Posterior vena cava (tissue), 2 donors: Measurements from ENCODE around the gene BICC1. TPM values are rescaled to one million over a fixed set of nuclear protein-coding genes. Genes with fewer than 3 reads are reported as not detected.

ENCODE experiments used
- DNase-seq: peaks from one replicate; pipeline ENCODE4 v3.0.0-alpha.2; 2020; ENCODE audit warnings: low spot score
- intact Hi-C, 2 donors: fragments of 100-400 bp; cut with DNase I; formaldehyde crosslinking; loops; one replicate each; pipeline versions ENCODE4 v1.14.1 to v1.14.2; 2022 to 2023
- total RNA-seq, 2 donors: library from RNA; stranded (reverse); fragmentation: NEBNext Ultra II Directional; extraction: Animal tissue kit (Norgen Biotek cat#: 25700); gene quantifications; one replicate each; pipeline ENCODE4 v1.2.1, GENCODE V29; 2021
- donor health status: DM: yes; HTN: yes; CAD: no.
- donor health status: DM: yes; HTN: yes; CAD: no.

BICC1 gene
- total RNA-seq, 2 donors from 2014 or later, result 28.5 to 46.5 TPM

DNA sequence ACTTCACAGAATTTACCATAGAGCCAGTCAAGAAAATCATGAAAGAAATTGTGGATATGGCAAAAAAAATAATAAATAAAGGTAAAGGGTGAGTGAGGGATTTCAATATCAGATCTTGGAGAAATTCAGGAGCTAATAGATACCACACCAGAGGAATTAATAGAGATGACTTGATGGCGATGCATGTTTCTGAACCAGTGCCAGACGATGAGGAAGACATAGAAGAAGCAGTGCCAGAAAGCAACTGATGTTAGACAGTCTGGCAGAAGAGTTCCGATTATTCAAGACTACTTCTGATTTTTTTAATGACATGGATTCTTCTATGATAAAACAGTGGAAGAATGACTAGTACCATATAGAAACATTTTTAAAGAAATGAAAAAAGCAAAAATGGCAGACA is 314.7 kb downstream of the BICC1 start:
- intact Hi-C loops, result no loop called here
- DNase-seq, result no peak

DNA sequence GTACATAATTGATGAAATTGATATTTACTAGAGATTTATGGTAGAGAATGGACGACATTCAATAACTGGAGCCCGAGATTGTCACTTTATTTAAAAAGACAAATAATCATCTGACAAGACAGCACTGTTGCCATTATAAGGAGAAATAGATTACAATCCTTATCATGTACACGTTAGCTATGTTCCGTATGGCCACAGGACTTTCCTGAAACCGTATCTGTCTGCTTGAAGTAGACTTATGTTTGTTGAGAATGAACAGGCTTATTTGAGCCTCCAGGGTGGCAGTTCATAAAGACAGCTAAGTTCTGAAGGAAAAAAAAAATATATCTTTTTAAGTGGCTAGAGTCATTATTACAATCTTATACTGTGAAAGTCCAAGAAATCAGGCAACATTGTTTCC is 317.2 kb downstream of the BICC1 start:
- DNase-seq, result no peak
- intact Hi-C loops, result no loop called here

DNA sequence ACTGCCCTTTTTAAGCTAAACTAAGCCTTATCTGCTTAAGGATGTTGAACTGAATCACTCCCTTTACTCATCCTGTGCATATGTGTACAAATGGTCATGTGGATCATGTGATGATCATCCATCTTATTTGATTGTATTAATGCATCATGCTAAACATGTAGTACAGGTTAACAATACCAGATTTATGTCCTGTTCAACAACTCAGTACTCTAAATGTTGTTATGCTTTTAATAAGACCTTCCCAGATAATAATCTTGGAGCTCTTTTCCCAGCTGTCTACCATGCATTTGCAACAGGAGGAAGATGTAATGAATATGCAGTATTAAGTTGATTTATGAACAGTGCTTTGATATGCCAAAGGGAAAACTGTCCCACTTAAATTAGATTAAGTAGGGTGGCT is 318.0 kb downstream of the BICC1 start:
- no peak for DNase-seq
- intact Hi-C loops, result no loop called here

GRCh38 chr10:58833771-58834561 is 321.3 kb downstream of the BICC1 start:
- intact Hi-C loops, result no loop called here
- no peak for DNase-seq

DNA sequence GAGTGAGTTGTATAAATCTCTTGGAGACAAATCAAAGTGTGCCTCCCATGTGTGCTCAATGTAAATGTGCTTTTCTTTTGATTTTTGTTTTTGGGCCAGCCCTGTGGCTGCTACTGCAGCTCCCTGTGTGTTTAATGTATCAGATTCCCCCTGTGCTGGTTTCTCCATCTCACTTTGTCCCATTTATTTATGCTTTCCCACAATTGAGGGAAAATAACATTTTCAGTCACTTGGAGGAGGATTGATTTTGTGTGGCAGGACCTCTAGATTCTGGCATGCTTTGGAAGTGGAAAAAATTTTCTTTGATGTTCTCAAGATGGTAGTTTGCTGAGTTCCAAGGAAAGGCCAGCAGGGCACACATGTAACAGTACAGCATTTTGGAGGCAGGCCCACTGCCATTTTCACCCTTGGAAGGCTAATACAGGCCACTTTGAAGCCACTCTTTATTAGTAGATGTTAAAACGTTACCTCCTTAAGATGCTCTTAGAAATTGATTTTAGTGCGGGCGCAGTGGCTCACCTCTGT is 323.6 kb downstream of the BICC1 start:
- intact Hi-C loops, result no loop called here
- DNase-seq, result no peak

DNA sequence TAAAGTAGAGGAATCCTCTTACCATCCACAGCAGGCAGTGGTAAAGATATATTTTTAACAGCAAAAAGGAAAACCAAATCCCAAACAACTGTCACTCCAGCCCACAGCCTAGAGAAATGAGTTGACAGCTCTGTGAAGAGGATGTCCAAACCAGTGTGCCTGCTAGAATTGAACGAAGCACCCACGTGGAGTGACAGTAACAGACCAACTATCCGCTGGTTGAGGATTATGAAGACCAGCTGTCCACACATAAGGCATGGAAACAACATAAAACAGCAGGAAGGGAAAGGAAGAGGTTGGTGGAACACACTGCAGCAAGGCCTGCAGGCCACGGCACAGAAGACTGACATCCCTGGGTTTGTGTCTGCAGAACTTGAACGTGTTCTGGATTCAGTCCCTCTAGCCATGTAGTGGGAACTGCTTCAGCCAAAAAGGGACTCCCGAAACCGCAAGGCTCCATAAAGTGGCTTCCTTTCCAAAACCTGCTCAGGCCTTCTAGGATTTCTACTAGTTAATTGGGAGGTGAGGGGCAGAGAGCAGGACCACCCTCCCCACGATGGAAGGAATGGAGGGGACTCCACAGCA is 324.4 kb downstream of the BICC1 start:
- intact Hi-C loops, result no loop called here
- no peak for DNase-seq

- no peak for DNase-seq
- intact Hi-C loops, result no loop called here
Measured at GRCh38 chr10:58837826-58838225, 325.2 kb downstream of the BICC1 start.

DNA sequence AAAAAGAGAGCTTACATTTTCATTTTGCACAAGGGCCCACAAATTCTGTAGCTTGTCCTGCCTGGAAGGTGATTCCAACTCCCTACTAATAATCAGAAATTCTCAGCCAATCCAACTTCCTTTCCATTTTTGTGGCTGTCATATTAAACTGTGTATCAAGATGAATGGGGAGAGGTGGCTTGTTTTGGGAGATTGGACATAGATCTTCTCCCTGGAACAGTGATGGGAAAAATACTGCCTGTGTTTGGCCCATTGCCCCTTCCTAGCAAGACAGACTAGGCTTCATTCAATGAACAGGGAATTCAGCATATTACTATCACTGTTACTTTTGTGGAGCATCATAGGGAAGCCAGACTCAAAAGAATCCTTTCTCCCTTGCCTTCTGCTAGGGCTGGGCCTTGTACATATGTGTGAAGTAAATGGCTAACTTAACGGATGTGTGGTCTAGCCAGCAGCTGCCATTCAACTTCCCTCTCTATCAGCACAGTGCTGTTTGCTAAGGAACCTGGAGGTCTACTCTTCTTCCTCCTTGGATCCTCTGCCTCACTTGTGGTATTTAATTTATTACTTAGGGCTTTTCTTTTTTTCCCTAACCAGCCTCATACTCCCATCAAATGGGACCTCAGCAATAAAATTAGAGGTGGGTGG is 326.0 kb downstream of the BICC1 start:
- no peak for DNase-seq
- intact Hi-C loops, result no loop called here

- no peak for DNase-seq
- intact Hi-C loops, result no loop called here
Measured at GRCh38 chr10:58839771-58840170, 327.1 kb downstream of the BICC1 start.

- DNase-seq, result no peak
- intact Hi-C loops, result no loop called here
Measured at GRCh38 chr10:58840840-58841435, 328.3 kb downstream of the BICC1 start.

- intact Hi-C loops, result no loop called here
Measured at GRCh38 chr10:58842860-58843376, 330.2 kb downstream of the BICC1 start.

DNA sequence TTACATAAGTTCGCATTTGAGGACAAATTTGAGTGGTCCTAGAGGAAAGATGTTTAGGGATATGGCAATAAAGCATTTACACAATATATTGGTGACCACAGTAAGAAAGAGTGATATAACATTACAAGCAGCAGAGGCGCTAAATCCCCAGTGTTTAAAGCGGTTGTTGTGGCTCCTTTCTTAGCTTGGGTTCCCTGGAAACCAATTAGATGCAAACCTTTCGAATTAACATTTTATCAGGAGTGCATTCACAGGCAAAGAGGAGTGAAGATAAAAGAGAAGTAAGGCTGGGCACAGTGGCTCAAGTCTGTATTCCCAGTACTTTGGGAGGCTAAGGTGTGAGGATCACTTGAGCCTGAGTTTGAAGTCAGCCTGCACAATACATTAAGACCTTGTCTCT is 331.1 kb downstream of the BICC1 start:
- DNase-seq, result no peak
- intact Hi-C loops, result no loop called here

More at GRCh38 chr10:58842860-58843376, 330.2 kb downstream of the BICC1 start:
- no peak for DNase-seq

- intact Hi-C loops, result no loop called here
Measured at GRCh38 chr10:58844680-58845079, 332.0 kb downstream of the BICC1 start.

DNA sequence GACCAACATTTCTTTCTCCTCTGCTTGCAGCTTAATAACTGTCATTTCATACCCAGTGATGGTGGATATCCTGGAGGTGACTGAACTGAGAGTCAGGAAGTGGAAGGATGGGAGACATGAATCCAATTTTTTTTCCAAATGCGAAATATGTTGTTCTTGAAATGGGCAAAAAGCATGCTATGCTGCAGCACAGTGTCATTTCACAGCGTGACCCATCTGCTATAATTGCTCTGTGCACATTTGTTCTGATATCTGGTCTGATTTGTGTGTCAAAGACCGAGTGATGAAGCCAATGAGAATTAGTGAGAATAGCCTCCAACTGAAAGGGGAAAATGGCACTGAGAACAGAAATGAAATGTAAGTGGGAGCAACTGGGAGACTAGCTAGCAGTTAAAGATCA is 334.2 kb downstream of the BICC1 start:
- no peak for DNase-seq
- intact Hi-C loops, result no loop called here

More at GRCh38 chr10:58844680-58845079, 332.0 kb downstream of the BICC1 start:
- DNase-seq, result no peak

DNA sequence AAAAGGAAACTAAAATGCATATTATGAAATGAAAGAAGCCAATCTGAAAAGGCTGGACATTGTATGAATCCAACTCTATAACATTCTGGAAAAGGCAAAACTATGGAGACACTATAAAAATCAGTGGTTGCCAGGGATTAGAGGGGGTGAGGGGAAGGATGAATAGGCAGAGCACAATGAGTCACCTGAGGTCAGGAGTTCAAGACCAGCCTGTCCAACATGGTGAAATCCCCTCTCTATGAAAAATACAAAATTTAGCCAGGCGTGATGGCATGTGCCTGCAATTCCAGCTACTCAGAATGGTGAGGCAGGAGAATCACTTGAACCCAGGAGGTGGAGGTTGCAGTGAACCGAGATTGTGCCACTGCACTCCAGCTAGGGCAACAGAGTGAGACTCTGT is 338.9 kb downstream of the BICC1 start:
- no peak for DNase-seq
- intact Hi-C loops, result no loop called here

- intact Hi-C loops, result no loop called here
- DNase-seq, result no peak
Measured at GRCh38 chr10:58853668-58854067, 341.0 kb downstream of the BICC1 start.

DNA sequence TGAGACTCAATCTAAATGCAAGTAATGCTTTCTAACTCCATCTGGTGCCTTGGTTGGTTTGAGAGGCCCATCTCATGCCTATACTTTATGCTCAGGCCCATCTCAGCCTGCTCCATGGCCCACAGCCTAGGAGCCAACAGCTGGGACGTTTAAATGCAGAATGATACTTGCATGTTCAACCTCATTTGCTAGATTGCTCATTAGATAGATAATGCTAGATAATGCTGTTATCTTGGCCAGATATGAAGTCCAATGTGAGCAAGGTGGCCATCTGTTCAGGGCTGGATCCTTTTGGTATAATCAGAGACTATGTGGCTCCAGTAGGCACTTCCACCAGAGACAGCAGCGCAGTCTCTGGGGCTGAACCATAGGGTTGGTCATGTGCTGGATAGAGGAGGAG is 342.1 kb downstream of the BICC1 start:
- no peak for DNase-seq
- intact Hi-C loops, result no loop called here

DNA sequence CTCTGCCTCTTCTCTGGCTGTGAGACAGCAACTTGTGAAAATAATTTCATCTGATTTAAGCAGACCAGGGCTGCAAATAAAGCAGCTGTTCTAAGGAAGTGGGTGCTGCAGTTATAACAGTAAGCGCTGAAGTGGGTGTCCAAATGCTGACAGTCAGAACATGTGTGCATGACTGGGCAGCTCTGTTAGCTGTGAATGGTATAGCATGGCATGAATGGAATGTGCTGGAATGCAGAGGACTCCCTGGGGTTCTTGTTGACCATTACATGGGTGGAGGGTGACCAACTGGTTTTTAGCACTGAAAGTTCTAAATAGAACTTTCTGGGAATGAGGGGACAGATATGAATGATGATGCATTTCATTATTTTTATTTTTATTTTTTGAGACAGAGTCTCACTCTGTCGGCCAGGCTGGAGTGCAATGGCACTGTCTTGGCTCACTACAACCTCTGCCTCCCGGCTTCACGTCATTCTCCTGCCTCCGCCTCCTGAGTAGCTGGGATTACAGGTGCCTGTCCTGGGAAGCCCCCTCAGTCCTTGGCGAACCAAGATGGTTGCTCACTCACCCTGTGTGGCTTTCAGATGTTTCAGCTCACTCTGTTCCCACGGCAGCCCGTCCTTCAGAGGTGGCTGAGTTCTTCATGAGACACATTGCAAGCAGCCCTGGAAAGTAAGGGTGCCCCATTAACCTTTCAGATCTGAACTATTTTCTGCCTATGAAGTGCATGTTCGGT is 344.0 kb downstream of the BICC1 start:
- intact Hi-C loops, result no loop called here
- DNase-seq, result no peak

DNA sequence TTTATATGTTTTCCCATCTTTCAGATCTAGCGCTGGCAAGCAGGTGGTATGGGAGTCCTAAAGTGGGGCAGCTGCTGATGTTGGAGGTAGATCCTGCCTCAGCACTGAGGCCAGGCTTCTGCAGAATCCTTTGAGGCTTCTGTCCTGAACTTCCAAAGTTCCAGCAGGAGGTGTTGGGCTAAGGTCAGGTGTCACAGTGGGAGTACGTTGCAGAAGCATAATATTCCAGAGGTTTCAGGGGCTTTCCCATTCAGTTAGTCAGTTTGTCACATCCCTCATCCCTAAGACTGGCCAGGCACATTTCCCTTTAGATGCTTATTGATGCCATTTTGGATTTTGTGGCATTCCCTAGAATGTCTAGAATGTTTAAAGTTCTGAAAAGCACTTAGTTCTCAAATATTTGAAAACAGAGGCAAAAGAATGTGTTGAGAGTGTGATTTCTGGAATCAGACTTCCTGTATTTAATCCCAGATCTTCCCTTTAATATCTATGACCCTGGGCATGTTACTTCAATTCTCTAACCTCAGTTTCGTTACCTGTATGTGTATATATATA is 344.7 kb downstream of the BICC1 start:
- intact Hi-C loops, result no loop called here
- DNase-seq, result no peak
